Suppressor macrophage treated with lipopolysaccharide for 4 hours (primary cell): ENCODE measurements around the gene OR52A5.
"Not testable (repeated sequence)": the region's sequence is repeated elsewhere in the genome, so short reads cannot be mapped to it uniquely, and the experiment has no call there.

Experiments
- DNase-seq: peaks from one replicate; pipeline ENCODE4 v3.0.0-alpha.2; 2020

The OR52A5 gene

GRCh38 chr11:5137996-5138395 lies at the start of gene OR52A5:
OR52A5 (minus strand) TSS chr11:5138356; CDS start chr11:5132642, 5,714 bp downstream.
- DNase-seq = no peak

GRCh38 chr11:5178046-5178837 lies 40.1 kb upstream of the OR52A5 start:
- no peak for DNase-seq

DNA sequence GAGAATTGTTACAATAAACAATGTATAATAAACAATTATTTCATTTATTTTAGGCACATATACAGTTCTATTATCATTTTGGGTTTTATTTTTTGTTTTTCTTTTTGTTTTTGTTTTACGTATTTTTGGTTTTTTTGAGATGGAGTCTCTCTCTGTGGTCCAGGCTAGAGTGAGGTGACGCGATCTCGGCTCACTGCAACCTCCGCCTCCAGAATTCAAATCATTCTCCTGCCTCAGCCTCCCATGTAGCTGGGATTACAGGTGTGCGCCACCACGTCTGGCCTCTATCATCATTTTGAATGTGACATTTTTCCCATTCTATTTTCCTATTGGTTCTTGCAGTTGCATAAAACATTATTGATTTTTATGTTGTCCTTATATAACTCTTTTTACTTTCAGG lies 36.8 kb upstream of the OR52A5 start:
- no peak for DNase-seq

DNA sequence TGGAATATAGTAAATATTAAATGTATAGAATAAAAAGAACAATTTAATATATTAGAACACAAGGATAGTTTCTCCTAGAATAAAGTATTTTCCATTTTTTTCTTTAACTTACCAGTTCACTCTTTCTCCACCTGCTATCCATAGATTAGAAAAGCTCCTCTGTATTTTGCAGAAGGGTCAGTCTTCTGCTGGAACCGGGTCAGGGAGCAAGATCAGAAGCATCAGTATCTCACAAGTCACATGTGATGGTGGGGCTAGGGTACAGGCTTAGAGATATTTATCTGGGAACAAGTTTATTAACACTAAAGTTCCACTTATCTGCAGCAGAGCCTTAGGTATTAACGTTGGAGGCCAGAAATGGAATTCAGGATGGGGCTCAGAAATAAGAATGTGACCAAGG lies 33.7 kb upstream of the OR52A5 start:
- DNase-seq = no peak

DNA sequence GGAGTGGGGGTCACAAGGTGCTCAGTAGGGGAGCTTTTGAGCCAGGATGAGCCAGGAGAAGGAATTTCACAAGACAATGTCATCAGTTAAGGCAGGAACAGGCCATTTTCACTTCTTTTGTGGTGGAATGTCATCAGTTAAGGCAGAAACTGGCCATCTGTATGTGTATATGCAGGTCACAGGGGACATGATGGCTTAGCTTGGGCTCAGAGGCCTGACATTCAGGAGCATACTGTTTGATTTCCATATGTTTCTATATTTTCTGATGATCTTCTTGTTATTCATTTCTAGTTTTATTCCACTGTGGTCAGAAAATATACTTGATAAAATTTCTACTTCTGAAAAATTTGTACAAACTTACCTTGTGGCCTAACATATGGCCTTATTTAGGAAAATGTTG lies 27.7 kb upstream of the OR52A5 start:
- DNase-seq = not testable (repeated sequence)

GRCh38 chr11:5164807-5165206 lies 26.7 kb upstream of the OR52A5 start:
- DNase-seq = not testable (repeated sequence)

DNA sequence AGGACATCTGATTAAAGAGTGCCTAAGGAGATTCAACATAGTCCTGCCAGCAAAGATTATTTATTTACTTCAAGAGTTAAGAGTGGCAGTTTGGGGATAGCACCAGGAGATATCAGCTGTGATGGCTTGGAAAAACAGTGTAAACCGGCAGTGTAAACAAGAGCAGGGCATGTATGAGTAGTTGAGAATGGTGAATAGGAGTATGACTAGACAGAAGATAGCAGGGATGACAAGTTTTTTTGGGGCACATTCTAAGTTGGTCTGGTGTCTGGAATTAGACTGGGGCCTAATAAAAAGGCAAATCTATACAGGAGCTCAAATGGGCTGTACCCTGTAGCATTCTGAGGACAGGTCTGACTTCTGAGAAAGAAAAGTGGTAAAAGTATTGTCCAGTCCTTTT lies 22.9 kb upstream of the OR52A5 start:
- DNase-seq = not testable (repeated sequence)

DNA sequence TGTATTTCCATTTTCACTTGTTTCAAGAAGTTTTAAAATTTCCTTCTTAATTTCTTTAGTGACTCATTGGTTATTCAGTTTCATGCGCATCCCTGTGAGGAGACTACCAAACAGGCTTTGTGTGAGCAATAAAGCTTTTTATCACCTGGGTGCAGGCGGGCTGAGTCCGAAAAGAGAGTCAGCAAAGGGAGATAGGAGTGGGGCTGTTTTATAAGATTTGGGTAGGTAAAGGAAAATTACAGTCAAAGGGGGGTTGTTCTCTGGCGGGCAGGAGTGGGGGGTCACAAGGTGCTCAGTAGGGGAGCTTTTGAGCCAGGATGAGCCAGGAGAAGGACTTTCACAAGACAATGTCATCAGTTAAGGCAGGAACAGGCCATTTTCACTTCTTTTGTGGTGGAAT lies 22.1 kb upstream of the OR52A5 start:
- not testable (repeated sequence) for DNase-seq

DNA sequence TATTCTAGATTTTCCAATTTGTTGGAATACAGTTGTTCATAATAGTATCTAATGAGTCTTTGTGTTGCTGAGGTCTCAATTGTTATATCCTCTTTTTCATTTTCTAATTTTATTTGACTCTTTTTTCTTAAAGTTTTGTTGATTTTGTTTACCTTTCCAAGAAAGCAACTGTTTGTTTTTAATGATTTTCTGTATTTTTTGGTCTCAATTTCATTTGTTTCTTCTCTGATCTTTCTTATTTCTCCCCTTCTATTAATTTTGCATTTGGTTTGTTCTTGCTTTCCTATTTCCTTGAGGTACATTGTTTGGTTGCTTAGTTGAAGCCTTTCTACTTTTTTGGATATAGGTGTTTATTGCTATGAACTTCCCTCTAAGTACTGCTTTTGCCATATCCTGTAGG lies 21.6 kb upstream of the OR52A5 start:
- no peak for DNase-seq

DNA sequence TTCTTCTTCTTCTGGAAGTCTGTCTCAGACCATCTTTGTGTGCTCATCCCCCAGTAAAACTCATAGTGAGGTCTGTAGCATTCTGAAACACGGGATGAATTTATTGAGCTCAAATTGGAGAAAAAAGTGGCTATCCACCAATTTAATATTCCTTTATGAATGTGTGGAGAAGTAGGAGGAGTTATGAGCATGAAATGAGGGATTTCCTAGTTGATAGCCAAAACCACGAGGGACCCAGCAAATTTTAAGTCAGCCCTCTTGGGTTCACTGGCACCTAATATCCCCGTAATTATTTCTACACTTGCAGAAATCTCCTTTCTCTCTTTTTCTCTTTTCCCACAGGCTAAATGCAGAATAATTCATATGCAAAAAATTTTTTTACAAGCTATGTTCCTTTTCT lies 16.5 kb upstream of the OR52A5 start, which contains the start of gene OR52A1:
TSS of gene OR52A1 (minus strand) at position 101 of the 400 bp plus-strand sequence. CDS start 2,388 bp downstream, outside the sequence.
- DNase-seq = no peak

GRCh38 chr11:5153574-5154431 lies 15.6 kb upstream of the OR52A5 start:
- DNase-seq = no peak

DNA sequence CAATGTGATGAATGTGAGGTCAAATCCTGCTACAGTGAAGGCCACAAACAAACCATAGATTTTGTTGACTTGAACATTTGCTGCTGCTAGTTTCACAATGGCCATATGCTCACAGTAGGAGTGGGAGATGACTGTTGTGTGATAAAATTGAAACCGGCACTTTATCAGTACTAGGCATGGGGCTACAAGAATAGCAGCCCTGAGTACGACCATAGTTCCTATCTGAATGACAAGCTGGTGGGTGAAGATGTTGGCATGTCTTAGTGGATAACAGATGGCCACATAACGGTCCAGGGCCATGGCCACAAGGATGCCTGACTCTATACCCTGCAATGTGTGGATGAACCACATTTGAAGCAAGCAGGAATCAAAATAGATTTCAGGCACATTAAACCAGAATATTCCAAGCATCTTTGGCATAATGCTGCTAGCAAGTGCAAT lies 13.6 kb upstream of the OR52A5 start:
- DNase-seq = no peak

- not testable (repeated sequence) for DNase-seq
These were observed 6.0 kb upstream of the OR52A5 start for GRCh38 chr11:5144206-5144605.

DNA sequence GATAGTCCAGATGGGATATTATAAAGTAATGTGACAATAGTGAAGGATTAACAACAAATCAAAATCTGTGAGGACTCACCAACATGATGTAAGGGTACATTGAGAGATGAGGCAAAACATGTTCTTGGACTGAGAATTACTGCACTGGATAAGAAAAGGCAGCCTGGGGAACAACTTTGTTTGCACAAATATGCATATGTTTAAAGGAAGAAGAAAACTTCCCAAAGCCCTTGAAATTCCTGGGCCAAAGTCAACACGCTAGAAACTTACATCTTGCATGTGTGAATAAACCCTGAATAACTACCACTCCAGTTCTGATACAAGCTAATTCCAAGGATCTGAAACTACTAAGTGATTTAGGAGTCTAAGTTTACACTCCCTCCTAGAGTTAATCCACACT lies 1.1 kb downstream of the OR52A5 start:
- DNase-seq = no peak

GRCh38 chr11:5136261-5136660 lies 1.9 kb downstream of the OR52A5 start:
- DNase-seq = no peak

DNA sequence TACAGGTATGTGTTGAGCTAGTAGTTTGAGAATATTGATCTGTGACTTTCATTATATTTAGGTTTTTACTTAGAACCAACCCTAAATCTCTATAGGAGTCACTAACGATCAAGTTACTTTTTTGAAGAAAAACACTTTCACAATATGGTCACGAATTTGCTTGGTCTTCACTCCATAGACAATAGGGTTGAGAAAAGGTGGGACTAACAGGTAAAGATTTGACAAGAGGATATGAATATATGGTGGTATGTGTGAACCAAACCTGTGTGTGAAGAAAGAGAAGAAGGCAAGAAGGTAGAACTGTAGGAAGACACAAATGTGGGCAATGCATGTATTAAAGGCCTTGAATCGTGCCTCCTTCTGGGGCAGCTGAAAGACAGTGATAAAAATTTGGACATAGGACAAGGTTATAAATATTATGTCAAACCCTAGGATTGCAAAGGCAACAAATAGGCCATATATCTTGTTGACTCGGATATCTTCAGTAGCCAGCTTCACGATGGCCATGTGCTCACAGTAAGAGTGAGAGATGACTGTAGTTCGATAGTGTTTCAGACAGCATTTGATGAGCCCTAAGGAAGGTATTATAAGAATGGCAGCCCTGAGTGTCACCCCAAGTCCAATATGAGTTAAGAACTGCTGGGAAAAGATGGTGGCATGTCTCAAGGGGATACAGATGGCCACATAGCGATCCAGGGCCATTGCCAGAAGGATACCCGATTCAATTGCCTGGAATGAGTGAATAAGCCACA lies 6.4 kb downstream of the OR52A5 start:
- DNase-seq = no peak

- no peak for DNase-seq
These were observed 8.7 kb downstream of the OR52A5 start for GRCh38 chr11:5129457-5129877.

GRCh38 chr11:5124891-5125620 lies 13.1 kb downstream of the OR52A5 start:
- DNase-seq = no peak

DNA sequence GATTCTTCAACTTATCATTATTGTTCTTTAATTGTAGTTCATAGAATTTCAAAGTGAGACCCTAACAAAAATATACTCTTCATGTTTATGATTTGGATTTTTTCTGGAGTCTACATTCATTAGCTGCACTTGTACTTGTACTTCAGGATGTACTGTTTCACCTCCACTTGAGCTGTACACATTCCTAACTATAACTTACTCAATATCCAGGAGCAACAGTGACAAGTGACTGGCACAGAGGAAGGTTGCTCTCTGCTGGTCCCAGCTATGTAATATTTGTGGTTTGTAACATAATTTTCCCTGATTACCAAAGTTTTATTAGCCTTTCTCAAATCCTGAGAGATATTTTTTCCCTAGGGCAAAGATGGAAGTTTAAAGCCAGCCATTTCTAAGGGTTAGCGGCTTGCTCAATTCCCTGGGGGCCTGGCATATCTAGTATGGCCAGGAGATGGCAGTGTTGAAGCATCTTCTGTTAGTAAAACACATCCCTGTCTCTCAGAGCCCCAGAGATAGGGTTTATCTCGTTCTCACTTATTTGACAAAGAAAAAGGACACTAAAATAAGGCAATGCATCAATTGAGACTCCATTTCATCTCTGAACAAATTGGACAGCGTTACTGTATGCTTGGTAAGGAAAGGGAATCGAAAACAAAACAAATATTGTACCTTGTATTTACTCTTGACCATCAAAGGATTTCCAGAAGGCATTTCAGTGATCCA lies 14.2 kb downstream of the OR52A5 start:
- peak; percentile 70 for DNase-seq

GRCh38 chr11:5118893-5119292 lies 19.3 kb downstream of the OR52A5 start:
- no peak for DNase-seq

- DNase-seq = no peak
These were observed 20.6 kb downstream of the OR52A5 start for GRCh38 chr11:5117588-5117987.

- DNase-seq = no peak
These were observed 22.8 kb downstream of the OR52A5 start for GRCh38 chr11:5115339-5115738.
